IMR-90 (cell line): ENCODE results near the gene ELOVL1. TPM values are rescaled to one million over a fixed set of nuclear protein-coding genes. Genes with fewer than 3 reads are reported as not detected.

ENCODE experiments used
- ATAC-seq: fragments of 200-7000 bp; cut with Tn5 transposase; 2 replicates; pipeline ENCODE4 v1.9.1; 2020; ENCODE audit warnings: low read depth, mild to moderate bottlenecking, moderate library complexity
- BruUV-seq: library from RNA; stranded (reverse); fragments of 400-500 nt; replicated peaks from 2 replicates; lab custom pipeline; 2021; lab: Mats Ljungman, UMichigan
- CTCF ChIA-PET: fragments of 300-600 bp; formaldehyde crosslinking; extraction: SDS; loops from one replicate; lab custom pipeline; 2021; ENCODE audit warnings: antibody characterized with exemption; lab: Yijun Ruan, JAX
- POLR2A ChIA-PET: fragments of 300-600 bp; sonication (Branson Sonifier 250); formaldehyde crosslinking; loops from one replicate; lab custom pipeline; 2022; ENCODE audit warnings: antibody characterized with exemption; ENCODE audit not compliant: unreplicated experiment; lab: Charles Lee
- DNase-seq: peaks from one replicate; pipeline ENCODE4 v3.0.0; 2013
- H2AFZ ChIP-seq: replicated peaks from 2 replicates; pipeline ENCODE3; 2013; ENCODE audit warnings: low read length, mild to moderate bottlenecking; ENCODE audit not compliant: poor library complexity
- H2AK5ac ChIP-seq: 2 replicates; pipeline ENCODE4 v1.6.1; 2013; ENCODE audit warnings: low read depth, low read length, inconsistent platforms
- H2AK9ac ChIP-seq: replicated peaks from 2 replicates; pipeline ENCODE3; 2013; ENCODE audit warnings: mild to moderate bottlenecking, low read depth, low read length, moderate library complexity; ENCODE audit not compliant: poor library complexity
- H2BK120ac ChIP-seq: 2 replicates; pipeline ENCODE4 v1.6.1; 2013; ENCODE audit warnings: low read depth, low read length, inconsistent platforms
- H2BK15ac ChIP-seq: 3 replicates; pipeline ENCODE4 v1.6.1; 2013; ENCODE audit warnings: low read depth, low read length, inconsistent platforms
- H2BK20ac ChIP-seq: 2 replicates; pipeline ENCODE4 v1.6.1; 2013; ENCODE audit warnings: low read depth, mild to moderate bottlenecking, inconsistent platforms, low read length, moderate library complexity
- H2BK5ac ChIP-seq: 2 replicates; pipeline ENCODE4 v1.6.1; 2013; ENCODE audit warnings: mild to moderate bottlenecking, low read depth, low read length, inconsistent platforms; ENCODE audit not compliant: poor library complexity, severe bottlenecking
- H3K14ac ChIP-seq: replicated peaks from 2 replicates; pipeline ENCODE4 v1.6.1; 2013; ENCODE audit warnings: low read depth, low read length, inconsistent platforms
- H3K18ac ChIP-seq: 2 replicates; pipeline ENCODE4 v1.6.1; 2013; ENCODE audit warnings: low read depth, low read length, control low read depth
- H3K23ac ChIP-seq: 2 replicates; pipeline ENCODE4 v1.6.1; 2013; ENCODE audit warnings: low read depth, low read length, inconsistent platforms
- H3K27ac ChIP-seq: 2 replicates; pipeline ENCODE4 v1.5.1; 2013; ENCODE audit warnings: mild to moderate bottlenecking, control low read depth, low read length; ENCODE audit not compliant: insufficient read depth
- H3K27me3 ChIP-seq: 2 replicates; pipeline ENCODE4 v1.6.1; 2013; ENCODE audit warnings: low read length; ENCODE audit not compliant: control insufficient read depth, insufficient read depth
- H3K36me3 ChIP-seq: 2 replicates; pipeline ENCODE4 v1.6.1; 2013; ENCODE audit warnings: low read length, mixed read lengths; ENCODE audit not compliant: control insufficient read depth, insufficient read depth
- H3K4ac ChIP-seq: 2 replicates; pipeline ENCODE4 v1.6.1; 2013; ENCODE audit warnings: low read depth, low read length, inconsistent platforms
- H3K4me1 ChIP-seq: 2 replicates; pipeline ENCODE4 v1.6.1; 2013; ENCODE audit warnings: low read length, mixed read lengths; ENCODE audit not compliant: control insufficient read depth, insufficient read depth
- H3K4me2 ChIP-seq: 2 replicates; pipeline ENCODE4 v1.6.1; 2013; ENCODE audit warnings: low read depth, mild to moderate bottlenecking, control low read depth, low read length, moderate library complexity
- H3K4me3 ChIP-seq: 2 replicates; pipeline ENCODE4 v1.5.1; 2013; ENCODE audit warnings: low read depth, mild to moderate bottlenecking, control low read depth, low read length, moderate library complexity; ENCODE audit not compliant: insufficient read depth
- H3K56ac ChIP-seq: 2 replicates; pipeline ENCODE4 v1.6.1; 2013; ENCODE audit warnings: low read length, inconsistent platforms; ENCODE audit not compliant: insufficient read depth; ENCODE audit errors: extremely low read depth
- H3K79me1 ChIP-seq, 2 experiments: 2 replicates each; pipeline ENCODE4 v1.6.1; 2013; ENCODE audit warnings: low read length in 2 of 2, inconsistent platforms in 1 of 2, low read depth in 1 of 2
- H3K9ac ChIP-seq: 2 replicates; pipeline ENCODE4 v1.6.1; 2013; ENCODE audit warnings: low read depth, low read length, control low read depth
- H3K9me1 ChIP-seq: 2 replicates; pipeline ENCODE4 v1.6.1; 2013; ENCODE audit warnings: low read length, inconsistent platforms; ENCODE audit not compliant: insufficient read depth
- H3K9me3 ChIP-seq: 2 replicates; pipeline ENCODE4 v1.6.1; 2013; ENCODE audit warnings: low read length; ENCODE audit not compliant: control insufficient read depth, insufficient read depth
- H4K20me1 ChIP-seq: 2 replicates; pipeline ENCODE4 v1.6.1; 2013; ENCODE audit warnings: low read length, inconsistent platforms; ENCODE audit not compliant: insufficient read depth
- H4K5ac ChIP-seq: 2 replicates; pipeline ENCODE4 v1.6.1; 2013; ENCODE audit warnings: mild to moderate bottlenecking, low read depth, low read length, control low read depth
- H4K8ac ChIP-seq, 2 experiments: 2 replicates each; pipeline ENCODE4 v1.6.1; 2013; ENCODE audit warnings: low read depth in 2 of 2, low read length in 2 of 2, control low read depth in 1 of 2, inconsistent platforms in 1 of 2
- H4K91ac ChIP-seq: 2 replicates; pipeline ENCODE4 v1.6.1; 2013; ENCODE audit warnings: low read depth, low read length, inconsistent platforms; ENCODE audit not compliant: insufficient read depth
- BHLHE40 ChIP-seq: fragments of 150-350 bp; IDR thresholded peaks from 2 replicates; pipeline ENCODE4 v1.6.1; 2016; ENCODE audit warnings: mild to moderate bottlenecking, low read depth, low read length
- CHD1 ChIP-seq: IDR thresholded peaks from 2 replicates; pipeline ENCODE4 v1.6.1; 2012; ENCODE audit warnings: low read depth, low read length, improper control_type of control experiment
- FOS ChIP-seq: fragments of 150-350 bp; IDR thresholded peaks from 2 replicates; pipeline ENCODE4 v1.6.1; 2016; ENCODE audit warnings: low read depth, low read length
- MAFK ChIP-seq: IDR thresholded peaks from 2 replicates; pipeline ENCODE4 v1.6.1; 2012; ENCODE audit warnings: low read depth, low read length, improper control_type of control experiment
- MAZ ChIP-seq: IDR thresholded peaks from 2 replicates; pipeline ENCODE4 v1.6.1; 2012; ENCODE audit warnings: low read depth, mild to moderate bottlenecking, low read length, improper control_type of control experiment, moderate library complexity, borderline replicate concordance
- MXI1 ChIP-seq: IDR thresholded peaks from 2 replicates; pipeline ENCODE4 v1.6.1; 2012; ENCODE audit warnings: low read depth, mild to moderate bottlenecking, low read length, moderate library complexity, borderline replicate concordance
- NFE2L2 ChIP-seq: fragments of 150-350 bp; IDR thresholded peaks from 2 replicates; pipeline ENCODE4 v1.6.1; 2016; ENCODE audit warnings: low read depth, mild to moderate bottlenecking, low read length
- RAD21 ChIP-seq: IDR thresholded peaks from 2 replicates; pipeline ENCODE4 v1.6.1; 2012; ENCODE audit warnings: low read length, improper control_type of control experiment
- RCOR1 ChIP-seq: IDR thresholded peaks from 2 replicates; pipeline ENCODE4 v1.6.1; 2012; ENCODE audit warnings: mild to moderate bottlenecking, low read length, improper control_type of control experiment; ENCODE audit not compliant: insufficient replicate concordance
- SMC3 ChIP-seq: fragments of 150-350 bp; IDR thresholded peaks from 2 replicates; pipeline ENCODE4 v1.6.1; 2016; ENCODE audit warnings: low read depth, mild to moderate bottlenecking, antibody characterized with exemption, low read length, moderate library complexity
- WGBS, 2 experiments: methylation state at CpG; one replicate each; pipeline versions ENCODE4 v1.1.5 to v1.1.7; 2013; ENCODE audit warnings: missing lambda C conversion rate in 2 of 2; ENCODE audit not compliant: insufficient read length in 1 of 2; ENCODE audit errors: extremely low coverage in 2 of 2; 5-methylcytosine and 5-hydroxymethylcytosine counted together
- dilution Hi-C: fragments of 300-500 bp; cut with HindIII; formaldehyde crosslinking; loops from one replicate; pipeline ENCODE4 v1.14.3; 2018; ENCODE audit warnings: low sequenced_read_pairs; ENCODE audit not compliant: unreplicated experiment
- in situ Hi-C: fragments of 300-500 bp; cut with MboI; formaldehyde crosslinking; loops from 3 replicates; pipeline ENCODE4 v1.14.3; 2019; ENCODE audit warnings: low sequenced_read_pairs, inconsistent platforms, mixed read lengths
- intact Hi-C: fragments of 100-400 bp; cut with micrococcal nuclease; formaldehyde crosslinking; loops from 2 replicates; pipeline ENCODE4 v1.10.0; 2022
- polyA plus RNA-seq, 3 experiments: library from polyadenylated mRNA; depleted of rRNA; stranded (reverse); fragments of >200 nt; gene quantifications; 2 replicates each; pipeline ENCODE4 v1.2.3, GENCODE V29; 2012; ENCODE audit warnings: low replicate concordance in 1 of 3
- total RNA-seq: library from RNA; depleted of rRNA; stranded (reverse); fragments of >200 nt; gene quantifications from 2 replicates; pipeline ENCODE4 v1.2.3, GENCODE V29; 2012
- TF ChIP-seq, protein P1 (sequence below): conservative IDR thresholded peaks from 2 replicates; pipeline ENCODE4 v1.5.1; 2012; ENCODE audit warnings: mild to moderate bottlenecking, low read depth, low read length, improper control_type of control experiment

The ELOVL1 gene
- total and polyA plus RNA-seq, 2 of the 4 experiments (the other 2 are of a cell fraction): 88.9 to 211 TPM

DNA sequence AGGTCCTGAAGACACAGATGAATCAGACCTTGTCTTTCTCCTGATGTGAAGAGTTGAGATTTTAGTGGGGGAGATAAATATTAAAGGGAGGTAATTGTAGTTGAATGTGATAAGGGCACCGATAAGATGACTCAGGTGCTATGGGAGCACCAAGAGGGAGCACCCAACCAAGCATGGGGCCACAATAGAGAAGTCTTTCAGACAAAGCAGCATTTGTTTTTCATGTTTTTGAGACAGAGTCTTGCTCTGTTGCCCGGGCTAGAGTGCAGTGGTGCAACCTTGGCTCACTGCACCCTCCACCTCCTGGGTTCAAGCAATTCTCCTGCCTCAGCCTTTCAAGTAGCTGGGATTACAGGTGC is 38.0 kb upstream of the ELOVL1 start:
- Histone ChIP-seq H4K91ac (no peak overlapping the region), H4K8ac (no peak overlapping the region), H3K9me3 (no peaks in the 10 kb centered on the region), H2AFZ (no peak overlapping the region), H3K4me1 (peaks cover 4% of the 10 kb centered on the region; the same call in 1 of the 2 replicates), H4K5ac (no peak overlapping the region), H2BK20ac (no peak overlapping the region), H2BK5ac (no peak overlapping the region), H3K36me3 (peaks cover 41% of the 10 kb centered on the region), H2BK15ac (no peak overlapping the region), H3K18ac (no peak overlapping the region), H3K56ac (no peak overlapping the region), H3K4me2 (no peak overlapping the region), H3K9me1 (peaks cover 8% of the 10 kb centered on the region; the same call in 1 of the 2 replicates), H3K27me3 (no peaks in the 10 kb centered on the region), H3K4ac (no peak overlapping the region), H3K9ac (no peak overlapping the region), H4K20me1 (no peaks in the 10 kb centered on the region), H2AK9ac (no peak overlapping the region), H3K23ac (no peak overlapping the region), H3K27ac (no peak overlapping the region), H2BK120ac (no peak overlapping the region), H2AK5ac (no peak overlapping the region), H3K14ac (no peak overlapping the region), H3K4me3 (no peak overlapping the region), H3K79me1 (peaks cover 21 to 31% of the 10 kb centered on the region in 2 experiments)
- in situ Hi-C loops: loop anchor here (25.0 kb wide), 1 partner anchor 494 kb away; no protein-coding TSS in a partner anchor
- ATAC-seq (no peak), DNase-seq (no peak)
- POLR2A ChIA-PET: no interaction called here
- WGBS, 2 experiments: 95 to 100% methylated on average over 1 to 2 of the region's 2 CpGs
- no TSS peak for BruUV-seq
- TF ChIP-seq MAFK: no peak
- TF ChIP-seq BHLHE40: no peak
- TF ChIP-seq NFE2L2: no peak
- no peak for TF ChIP-seq RCOR1
- no peak for TF ChIP-seq MXI1
- no peak for TF ChIP-seq MAZ
- TF ChIP-seq FOS: no peak
- no peak for TF ChIP-seq SMC3
- no peak for TF ChIP-seq CHD1
- TF ChIP-seq, protein P1, sequence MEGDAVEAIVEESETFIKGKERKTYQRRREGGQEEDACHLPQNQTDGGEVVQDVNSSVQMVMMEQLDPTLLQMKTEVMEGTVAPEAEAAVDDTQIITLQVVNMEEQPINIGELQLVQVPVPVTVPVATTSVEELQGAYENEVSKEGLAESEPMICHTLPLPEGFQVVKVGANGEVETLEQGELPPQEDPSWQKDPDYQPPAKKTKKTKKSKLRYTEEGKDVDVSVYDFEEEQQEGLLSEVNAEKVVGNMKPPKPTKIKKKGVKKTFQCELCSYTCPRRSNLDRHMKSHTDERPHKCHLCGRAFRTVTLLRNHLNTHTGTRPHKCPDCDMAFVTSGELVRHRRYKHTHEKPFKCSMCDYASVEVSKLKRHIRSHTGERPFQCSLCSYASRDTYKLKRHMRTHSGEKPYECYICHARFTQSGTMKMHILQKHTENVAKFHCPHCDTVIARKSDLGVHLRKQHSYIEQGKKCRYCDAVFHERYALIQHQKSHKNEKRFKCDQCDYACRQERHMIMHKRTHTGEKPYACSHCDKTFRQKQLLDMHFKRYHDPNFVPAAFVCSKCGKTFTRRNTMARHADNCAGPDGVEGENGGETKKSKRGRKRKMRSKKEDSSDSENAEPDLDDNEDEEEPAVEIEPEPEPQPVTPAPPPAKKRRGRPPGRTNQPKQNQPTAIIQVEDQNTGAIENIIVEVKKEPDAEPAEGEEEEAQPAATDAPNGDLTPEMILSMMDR: no peak
- TF ChIP-seq RAD21: no peak
- dilution Hi-C loops: no loop called here
- intact Hi-C loops: no loop called here
- CTCF ChIA-PET: interaction anchor here (1.1 kb wide), 1 partner anchor 8 kb away, joined by 3 read pairs; no protein-coding TSS in a partner anchor
